Measurements from ENCODE around the gene EPDR1.
A peak's percentile ranks its signal among the peaks of the same experiment; 100 is the strongest.

The EPDR1 gene

DNA sequence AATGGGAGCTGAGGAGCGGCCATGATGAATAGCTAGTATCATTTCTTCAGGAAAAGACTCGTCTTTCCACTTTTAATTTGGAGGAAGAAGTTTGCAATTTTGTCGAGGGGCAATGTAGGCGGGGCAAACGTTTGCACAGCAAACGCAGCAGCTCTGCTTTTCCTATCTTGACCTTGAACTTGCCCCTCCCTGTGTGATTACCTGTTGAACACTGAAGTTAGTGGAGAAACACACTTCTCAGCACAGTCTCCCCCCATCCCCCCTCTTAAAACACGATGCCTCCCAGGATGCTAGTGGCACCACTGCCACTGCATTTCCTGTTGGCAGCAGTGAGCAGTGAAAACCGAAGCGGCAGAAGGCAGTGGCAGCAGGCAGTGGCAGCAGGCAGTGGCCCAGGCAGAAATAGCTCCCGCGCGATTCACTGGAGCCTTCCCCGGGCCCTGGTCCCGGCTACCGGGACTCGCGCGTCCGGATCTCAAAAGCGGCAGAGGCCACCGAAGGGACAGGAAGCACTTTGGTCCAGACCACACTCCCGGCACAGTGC is at the start of gene EPDR1:
Gene EPDR1 (plus strand): TSS at position 336 of the 544 bp plus-strand sequence. CDS start 300 bp downstream, outside the sequence.
- DNase-seq: peak; percentile 85

DNA sequence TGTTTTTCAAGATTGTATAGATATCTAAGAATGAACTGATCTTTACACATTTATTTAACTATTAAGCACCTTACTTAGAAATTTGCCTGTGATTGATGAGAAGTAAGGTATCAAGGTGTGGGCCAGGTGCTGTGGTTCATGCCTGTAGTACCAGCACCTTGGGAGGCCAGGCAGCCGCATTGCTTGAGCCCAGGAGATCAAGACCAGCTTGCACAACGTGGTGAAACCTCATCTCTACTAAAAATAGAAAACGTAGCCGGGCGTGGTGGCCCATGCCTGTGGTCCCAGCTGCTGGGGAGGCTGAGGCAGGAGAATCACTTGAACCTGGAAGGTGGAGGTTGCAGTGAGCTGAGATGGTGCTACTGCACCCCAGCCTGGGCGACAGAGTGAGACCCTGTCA is 38.4 kb upstream of the EPDR1 start:
- no peak for DNase-seq

DNA sequence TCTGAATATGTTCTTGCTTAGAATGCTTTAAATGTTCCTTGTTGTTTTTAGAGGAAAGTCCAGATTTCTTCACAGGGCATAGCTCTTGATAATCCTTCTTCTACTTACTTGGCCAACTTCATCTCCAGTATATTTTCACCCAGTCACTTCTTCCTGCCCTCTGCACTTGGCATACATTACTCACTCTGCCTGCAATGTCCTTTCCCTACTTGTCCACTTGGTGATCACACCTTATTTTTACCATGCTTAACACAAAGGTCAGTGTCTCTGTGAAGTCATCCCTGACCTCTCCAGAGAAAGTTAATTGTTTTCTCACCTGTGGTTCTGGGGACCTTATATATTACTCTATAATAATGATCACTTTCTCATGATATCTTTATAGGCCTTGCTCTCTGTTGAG is 27.1 kb upstream of the EPDR1 start:
- no peak for DNase-seq

DNA sequence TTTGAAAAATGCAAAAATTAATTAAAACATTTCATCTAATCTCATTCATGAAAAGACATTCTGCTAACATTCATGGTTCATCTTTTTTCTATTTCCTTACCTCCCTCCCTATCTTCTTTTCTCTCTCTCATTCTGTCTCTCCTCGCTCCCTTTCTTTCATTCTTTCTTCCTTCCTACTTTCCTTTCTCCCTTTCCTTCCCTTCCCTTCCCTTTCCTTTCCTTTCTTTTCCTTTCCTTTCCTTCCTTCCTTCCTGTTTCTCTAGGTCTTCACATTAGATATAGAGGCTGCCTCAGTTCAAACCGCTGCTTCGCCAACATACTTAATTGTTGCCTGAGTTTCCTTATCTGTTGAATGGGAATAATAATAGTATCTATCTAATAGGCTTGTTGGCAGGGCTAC is 25.8 kb upstream of the EPDR1 start:
- no peak for DNase-seq

DNA sequence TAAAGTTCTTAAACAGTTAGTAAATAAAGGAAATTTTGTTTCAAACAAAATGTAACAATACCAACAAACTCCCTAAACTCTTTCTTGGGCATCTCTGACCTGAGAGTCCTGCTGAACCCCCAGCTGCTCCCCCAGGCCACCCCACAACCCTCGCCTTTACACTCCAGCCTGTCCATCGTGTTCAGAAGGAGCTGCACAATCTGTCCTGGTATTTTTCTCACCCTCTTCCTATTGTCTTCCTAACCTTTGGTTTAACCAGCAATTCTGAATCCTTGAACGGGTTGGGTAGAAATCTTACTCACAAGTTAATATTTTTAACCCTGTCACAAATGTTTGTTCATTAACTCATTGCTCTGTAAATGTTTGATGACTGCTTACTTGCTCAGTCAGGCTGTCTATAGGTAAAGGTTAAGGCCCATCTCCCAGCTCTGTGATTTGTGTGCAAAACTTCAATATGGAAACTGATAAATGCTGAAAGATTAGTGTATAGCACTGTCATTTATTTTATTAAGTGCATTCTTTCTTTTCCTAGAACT is 20.7 kb upstream of the EPDR1 start:
- DNase-seq: no peak

DNA sequence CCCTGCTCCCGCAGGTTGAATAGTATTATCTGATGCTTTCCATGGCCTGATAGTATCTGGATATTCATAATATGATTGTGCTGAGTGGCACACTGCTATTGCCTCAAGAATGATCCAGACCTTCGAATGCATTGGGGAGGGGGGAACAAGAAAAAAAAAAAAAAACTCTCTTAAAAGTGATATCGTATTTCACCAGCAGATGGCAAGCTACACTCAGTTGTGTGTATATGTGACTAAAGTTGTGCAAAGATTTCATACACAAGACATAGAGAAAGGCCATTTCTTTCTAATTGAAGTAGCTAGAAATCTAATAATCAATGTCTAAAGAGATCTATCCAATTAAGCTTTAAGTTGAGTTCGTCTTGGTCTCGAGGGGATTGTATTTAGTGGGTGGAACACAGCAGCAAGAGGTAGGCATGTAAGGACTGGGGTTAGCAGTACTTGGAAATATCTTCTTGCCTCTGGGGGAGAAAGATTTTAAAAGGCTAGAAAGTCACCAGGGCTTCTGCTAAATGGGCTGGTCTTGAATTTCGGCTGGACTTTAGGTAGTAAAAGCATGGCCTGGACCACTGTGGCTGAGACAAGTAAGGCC is 19.1 kb upstream of the EPDR1 start:
- peak; percentile 70 for DNase-seq

DNA sequence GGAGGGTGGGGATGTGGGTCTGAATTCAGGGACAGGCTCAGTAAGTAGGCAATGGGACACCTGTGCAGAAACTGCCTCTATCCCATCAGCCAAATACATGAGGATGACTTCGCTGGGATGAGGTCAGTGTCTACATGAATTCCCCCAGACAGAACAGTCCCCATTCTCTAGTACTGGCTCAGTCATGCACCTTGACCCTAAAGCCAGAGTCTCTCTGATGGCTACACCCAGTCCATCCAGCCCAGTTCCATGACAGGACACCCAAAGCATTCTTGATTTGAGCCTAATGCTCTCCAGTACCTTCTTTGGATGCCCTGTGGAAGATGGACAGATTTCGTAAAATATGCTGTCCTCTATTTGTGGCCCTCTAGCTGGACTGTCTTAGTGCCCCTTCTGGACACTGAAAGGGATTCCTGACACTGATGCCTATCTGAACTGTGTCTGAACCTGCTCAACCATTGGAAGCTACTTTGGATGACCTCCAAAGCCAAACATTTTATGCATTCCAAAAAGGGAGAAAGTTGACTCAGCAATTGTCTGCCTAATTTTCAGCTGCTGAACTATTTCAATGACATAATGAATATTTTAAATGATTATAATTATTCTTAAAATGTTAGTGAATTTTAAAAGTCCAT is 18.4 kb upstream of the EPDR1 start:
- peak; percentile 39 for DNase-seq

DNA sequence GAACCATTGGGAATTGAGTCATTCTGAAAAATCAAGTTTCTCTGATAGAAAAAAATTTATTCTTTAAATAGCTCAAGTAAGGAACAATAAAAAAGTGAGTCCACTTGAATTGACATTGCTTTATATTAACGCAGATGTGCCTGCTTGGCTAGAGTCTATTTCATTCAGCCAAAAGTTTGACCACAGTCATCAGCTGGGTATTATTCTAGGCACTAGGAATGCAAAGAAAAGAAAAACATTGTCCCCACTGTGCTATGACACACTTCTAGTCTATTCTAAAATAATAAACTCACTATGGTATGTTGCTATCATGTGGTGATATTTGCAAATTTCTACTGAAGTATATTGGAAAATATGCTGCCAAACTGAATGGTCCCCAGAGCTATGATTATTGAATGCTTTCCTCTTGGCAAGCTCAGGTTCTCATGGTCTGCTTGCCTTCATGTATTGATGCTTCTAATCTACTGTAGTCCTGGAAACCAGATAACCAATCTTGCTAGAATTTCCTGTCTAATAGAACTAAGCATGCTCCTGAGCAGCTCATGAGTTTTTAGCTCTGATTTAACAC is 12.1 kb upstream of the EPDR1 start:
- DNase-seq: no peak

DNA sequence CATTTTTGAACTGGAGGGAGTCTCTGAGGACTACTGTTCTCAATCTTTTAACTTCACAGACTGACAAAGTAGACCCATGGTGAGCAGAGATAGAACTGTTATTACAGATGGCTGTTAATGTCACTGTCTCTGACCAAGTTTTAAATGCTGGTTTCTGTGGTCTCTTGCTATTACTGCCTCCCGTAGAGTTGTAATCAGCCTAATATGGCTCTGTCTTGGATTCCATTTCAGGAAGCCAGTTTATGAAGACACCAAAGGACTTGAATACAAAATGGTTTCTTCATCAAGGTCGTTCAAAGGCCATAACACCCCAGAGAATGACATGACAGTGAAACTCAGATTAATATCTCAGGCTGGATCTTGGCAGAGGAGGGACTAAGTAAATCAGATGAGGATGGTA is 7.7 kb upstream of the EPDR1 start:
- no peak for DNase-seq

DNA sequence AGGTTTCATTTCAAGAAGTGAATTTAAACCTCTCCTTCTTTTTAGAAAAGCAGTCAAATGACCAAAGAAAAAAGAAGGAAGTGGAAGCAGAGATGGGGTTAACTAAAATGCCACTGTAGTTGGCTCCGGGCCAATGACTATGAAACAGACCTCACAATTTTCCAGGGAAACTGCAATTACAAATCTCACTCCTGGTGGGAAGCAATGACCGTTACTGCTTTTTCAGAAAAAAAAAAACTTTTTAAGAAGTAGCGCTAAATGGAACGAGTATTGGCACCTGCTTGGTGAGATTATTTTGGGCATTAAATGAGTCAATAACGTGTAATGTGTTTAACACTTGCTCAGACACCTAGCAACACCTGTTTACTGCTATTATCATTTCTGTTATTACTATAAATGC is 5.0 kb upstream of the EPDR1 start:
- peak; percentile 54 for DNase-seq

DNA sequence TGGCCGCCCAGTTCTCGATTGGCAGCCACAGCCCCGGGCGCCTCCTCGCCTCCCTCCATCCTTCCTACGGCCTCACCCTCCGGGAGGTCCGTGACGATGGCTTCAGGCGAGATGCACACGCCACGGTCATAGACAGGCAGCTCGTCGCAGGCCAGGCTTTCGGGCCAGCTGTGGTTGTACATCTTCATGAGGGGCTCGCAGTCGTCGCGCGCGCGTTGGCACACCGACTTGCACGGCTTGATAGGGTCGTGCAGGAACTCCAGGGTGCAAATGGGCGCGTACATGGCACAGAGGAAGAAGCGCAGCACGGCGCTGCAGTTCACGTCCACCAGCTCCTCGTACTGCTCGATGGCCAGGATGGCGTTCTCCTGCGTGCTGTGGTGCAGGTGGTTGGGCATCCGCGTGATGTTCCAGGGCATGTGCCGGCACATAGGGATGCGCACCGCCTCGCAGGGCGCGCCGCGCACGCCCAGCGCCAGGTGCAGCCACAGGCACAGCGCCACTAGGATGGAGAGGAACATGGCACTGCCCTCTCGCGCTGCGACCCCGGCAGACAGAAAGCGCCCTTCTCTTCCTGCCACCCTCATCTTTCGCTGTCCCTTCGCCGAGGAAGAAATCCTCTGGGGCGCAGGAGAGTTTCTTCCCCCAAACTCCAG is 4.3 kb upstream of the EPDR1 start:
- peak; percentile 72 for DNase-seq

DNA sequence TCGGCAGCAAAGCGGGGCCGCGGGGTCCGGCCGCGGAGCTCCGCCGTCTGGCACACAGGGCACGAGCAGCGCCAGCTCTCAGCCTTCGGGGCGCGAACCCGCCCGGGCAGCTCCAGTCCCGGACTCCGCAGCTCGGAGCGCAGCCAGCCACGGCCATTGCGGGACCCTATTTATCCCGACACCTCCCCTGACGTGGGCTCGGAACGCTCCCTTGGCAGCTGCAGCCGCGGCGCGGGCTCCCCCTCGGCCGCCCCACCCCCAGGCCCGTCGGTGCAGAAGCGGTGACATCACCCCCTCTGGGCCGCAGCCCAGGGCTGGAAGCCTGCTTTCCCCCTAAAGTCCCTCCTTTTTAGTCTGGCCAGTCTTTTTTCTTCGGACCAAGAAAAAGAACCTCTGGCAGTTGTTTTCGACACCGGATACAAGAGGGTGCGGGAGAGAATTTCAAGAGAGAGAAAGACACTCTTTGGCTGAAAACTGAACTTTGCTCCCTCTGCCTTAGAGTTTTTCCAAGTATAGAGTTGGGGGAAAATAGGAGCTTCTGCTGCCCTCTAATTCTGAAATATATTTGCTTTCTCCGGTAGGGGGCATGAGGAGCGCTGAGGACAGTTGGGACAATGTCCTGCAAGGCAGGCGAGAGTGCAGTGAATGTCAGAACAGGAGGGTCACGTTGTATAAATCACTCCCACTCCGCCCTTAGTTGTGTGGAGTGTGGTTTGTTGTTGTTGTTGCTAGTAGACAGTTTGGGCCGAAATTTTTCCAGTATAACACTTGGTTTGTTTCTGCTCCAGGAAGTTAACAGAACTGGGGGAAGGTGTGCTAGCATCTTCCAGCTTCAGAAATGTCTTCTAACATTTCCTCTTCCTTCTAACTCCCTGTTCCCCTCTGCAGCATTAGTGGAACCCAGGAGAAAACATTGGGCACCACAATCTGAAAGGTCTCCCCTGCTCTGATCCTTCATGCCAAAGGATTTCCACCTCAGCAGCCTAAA is 3.5 kb upstream of the EPDR1 start, which contains the start of gene SFRP4:
Gene SFRP4 (minus strand): TSS at position 145 of the 988 bp plus-strand sequence. CDS start 280 bp downstream, outside the sequence.
- peak; percentile 90 for DNase-seq

DNA sequence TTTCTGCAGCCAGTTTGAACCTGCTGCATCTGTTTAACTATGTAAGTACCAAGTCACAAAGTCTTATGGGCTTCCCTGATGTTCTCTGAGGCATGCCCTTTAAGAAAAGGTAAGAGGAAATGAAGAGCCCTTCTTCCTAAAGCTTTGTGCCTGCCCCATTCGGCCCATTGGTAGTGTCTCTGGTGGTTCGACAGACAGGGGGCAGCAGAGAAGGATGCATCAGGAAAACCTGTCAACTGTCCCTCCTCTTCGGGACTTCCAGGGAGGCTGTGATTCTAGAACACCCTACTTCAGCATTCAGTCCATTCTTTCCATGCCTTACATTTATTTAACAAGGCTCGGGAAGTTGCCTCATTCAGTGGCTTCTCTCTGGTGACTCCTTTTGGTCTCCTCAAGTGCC is 1.9 kb upstream of the EPDR1 start:
- DNase-seq: no peak

DNA sequence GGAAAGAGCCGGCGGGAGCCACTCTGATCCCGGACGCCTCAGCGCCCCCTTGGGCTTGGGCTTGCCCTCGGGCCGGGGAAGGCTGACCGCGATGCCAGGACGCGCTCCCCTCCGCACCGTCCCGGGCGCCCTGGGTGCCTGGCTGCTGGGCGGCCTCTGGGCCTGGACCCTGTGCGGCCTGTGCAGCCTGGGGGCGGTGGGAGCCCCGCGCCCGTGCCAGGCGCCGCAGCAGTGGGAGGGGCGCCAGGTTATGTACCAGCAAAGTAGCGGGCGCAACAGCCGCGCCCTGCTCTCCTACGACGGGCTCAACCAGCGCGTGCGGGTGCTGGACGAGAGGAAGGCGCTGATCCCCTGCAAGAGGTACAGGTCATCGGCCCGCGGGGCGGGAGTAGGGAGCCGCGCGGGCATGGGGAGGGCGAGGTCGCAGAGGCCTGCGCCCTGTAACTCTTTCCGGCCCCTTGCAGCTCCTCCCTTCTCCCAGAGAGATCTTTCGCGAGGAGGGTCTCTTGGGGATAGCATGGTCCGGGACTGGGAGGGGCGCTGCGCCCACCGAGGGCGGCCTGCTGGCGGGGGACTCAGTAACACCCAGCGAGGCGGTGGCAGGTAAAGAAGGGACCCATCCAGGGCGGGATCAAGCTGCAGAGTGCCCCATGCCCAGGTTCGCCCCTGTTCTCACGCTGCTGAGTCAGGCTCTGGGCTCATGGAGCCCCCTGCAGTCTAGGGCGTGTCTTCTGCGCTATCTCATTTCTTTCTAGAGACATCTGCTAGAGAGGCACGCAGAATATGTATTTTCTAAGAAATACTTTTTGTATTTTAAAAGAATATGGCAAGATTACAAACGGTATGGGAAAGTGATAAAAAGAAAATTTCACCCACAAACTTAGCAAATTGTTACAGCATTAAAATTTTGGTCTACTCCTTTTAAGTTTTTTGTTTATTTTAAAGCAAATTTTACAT is 687 bp downstream of the EPDR1 start:
- peak; percentile 78 for DNase-seq

DNA sequence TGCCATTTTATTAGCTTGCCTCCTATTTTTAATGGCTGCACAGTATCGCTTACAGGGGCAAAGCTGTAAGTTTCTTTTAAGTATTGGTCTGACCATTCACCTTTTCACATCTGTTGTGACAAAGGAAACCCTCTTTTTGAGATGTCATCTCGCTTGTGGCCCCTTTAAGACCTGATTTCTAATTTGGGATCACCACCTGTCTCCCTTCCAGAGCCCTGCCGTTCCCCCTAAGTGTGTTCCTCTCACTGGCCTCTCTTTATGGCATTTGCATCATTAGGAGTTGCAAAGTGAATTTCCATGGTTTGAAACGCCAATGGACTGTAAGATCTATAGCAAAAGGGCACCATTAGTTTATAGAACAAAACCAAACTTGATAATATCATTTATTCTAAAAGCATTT is 1.4 kb downstream of the EPDR1 start:
- DNase-seq: no peak

DNA sequence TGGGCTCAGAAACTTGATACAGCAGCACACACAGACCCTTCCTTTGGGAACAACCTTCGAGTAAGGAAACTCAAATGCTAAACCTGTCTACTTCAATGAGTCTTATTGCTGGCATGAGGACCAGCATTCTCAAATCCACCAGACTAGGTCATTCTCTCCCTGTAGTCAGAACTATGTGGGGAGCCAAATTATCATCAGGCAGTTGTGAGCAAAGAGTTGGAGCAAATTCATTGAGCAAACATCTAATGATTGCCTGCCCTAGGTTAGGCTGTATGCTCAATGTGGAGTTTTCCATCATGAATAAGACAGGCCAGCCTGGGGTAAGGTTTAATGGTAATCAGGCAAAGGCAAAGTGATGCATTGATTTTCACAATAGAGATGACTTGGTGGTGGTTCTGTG is 3.6 kb downstream of the EPDR1 start:
- DNase-seq: no peak

DNA sequence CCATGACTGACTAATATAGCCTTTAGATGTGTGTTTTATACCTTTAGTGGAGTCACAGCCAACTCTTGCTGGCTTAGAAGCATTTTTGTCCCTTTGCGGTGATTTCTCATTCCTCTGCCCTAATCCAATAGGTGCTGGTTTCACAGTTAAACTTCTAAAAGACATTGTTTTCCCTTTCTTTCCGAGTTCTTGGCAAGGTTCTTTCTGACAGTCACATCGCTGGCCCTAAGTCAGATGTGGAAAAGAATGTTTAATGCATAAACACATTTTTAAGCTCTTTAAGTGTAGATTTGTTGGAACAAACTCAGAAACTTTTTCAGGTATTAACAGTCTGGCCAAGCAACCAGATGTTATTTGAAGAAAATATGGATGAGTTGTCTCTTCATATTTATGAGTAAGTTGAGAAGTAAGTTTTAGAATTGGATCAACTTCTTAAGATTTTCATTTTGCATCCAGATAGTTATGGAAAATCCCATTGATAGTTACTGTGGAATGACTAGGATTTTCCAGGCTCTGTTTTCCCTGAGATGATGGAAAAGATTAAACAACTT is 4.1 kb downstream of the EPDR1 start:
- peak; percentile 48 for DNase-seq

DNA sequence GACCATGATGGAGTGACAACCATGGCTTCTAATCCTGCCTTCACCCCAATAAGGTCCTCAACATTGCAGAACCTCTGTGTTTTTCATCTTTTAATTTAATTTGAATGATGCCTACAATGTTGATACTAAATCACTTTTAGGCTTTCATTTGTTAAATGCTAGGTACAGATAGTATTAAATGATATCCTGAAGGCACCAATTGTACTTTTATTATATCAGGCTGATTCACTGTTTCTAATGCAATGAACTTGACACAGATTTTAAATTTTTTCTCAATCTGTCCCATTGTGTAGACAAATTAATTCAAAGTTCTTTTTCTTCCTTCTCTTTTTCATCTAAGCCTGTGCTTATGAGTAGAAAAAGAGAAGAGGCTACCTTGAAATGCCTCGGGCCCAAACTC is 5.2 kb downstream of the EPDR1 start:
- no peak for DNase-seq

DNA sequence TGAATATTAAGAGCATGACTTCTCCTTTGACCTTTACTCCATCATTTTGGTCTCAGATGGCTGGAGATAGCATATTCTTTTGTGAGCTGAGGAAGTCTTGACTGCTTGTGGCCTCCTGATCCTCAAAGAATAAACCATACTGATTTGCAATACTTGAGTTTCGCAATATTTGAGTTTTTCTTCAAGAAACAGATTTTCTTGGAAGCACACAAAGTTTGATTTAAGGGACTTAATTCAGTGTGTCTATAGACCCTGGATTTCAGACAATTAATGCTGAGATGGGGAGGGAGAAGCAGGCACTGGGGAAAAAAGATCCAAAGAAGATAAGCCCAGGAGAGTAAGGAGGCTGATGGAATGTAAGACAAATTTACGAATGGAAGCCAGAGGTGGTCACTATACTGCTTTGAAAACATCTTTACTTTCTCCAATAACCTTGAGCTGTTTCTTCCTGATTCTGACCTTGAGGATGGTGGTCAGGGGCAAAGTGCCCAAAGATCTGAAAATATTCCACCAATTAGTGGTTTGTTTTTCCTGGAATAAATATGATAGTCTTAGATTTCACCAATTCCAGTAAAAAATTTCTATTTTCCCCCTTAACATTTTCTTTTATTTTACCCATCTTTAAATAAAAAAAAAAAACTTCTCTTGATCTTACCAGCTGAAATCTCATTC is 7.5 kb downstream of the EPDR1 start:
- no peak for DNase-seq

DNA sequence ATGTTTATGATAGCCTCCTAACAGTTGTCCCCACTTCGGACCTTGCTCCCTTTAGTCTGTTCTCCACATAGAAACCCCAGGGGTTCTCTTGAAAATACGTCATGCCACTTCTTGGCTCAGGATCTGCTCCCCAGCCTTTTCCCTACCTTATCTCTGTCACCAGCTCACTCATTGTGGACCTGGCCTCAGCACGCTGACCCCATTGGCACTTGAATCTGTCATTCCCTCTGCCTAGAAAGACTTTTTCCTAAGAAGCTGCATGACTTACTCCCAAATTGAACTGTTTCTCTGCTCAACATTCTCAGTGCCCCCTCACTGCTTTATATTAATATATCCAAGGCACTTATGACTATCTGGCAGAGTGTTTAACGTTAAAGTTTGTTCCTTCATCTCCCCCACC is 8.4 kb downstream of the EPDR1 start:
- no peak for DNase-seq

Data from eye (tissue), 1 donor.